H9 (cell line): Measurements from ENCODE around the gene OOSP3. TPM values are rescaled to one million over a fixed set of nuclear protein-coding genes. Genes with fewer than 3 reads are reported as not detected.

Experiments used
- DNase-seq: peaks from one replicate; pipeline ENCODE4 v3.0.0-alpha.2; 2017
- H2AFZ ChIP-seq: one replicate; pipeline ENCODE4 v1.6.1; 2013; ENCODE audit warnings: mild to moderate bottlenecking, low read length, control low read depth, moderate library complexity
- H2AK5ac ChIP-seq: 2 replicates; pipeline ENCODE4 v1.6.1; 2013; ENCODE audit warnings: low read length, control low read depth, mixed read lengths; ENCODE audit not compliant: insufficient read length
- H2BK120ac ChIP-seq: one replicate; pipeline ENCODE4 v1.6.1; 2013; ENCODE audit warnings: low read depth, mild to moderate bottlenecking, low read length, control low read depth, inconsistent platforms; ENCODE audit not compliant: poor library complexity, severe bottlenecking
- H2BK12ac ChIP-seq: 2 replicates; pipeline ENCODE4 v1.6.1; 2013; ENCODE audit warnings: low read length, control low read depth, mixed read lengths, low read depth; ENCODE audit not compliant: insufficient read length
- H2BK15ac ChIP-seq: 2 replicates; pipeline ENCODE4 v1.6.1; 2013; ENCODE audit warnings: low read depth, low read length, control low read depth
- H2BK20ac ChIP-seq: one replicate; pipeline ENCODE4 v1.6.1; 2013; ENCODE audit warnings: low read depth, mild to moderate bottlenecking, low read length, control low read depth, inconsistent platforms; ENCODE audit not compliant: poor library complexity, severe bottlenecking
- H2BK5ac ChIP-seq: 2 replicates; pipeline ENCODE4 v1.6.1; 2013; ENCODE audit warnings: low read length, control low read depth, mixed read lengths; ENCODE audit not compliant: insufficient read length
- H3K14ac ChIP-seq: 2 replicates; pipeline ENCODE4 v1.6.1; 2013; ENCODE audit warnings: low read length, control low read depth; ENCODE audit not compliant: insufficient read depth
- H3K18ac ChIP-seq: 2 replicates; pipeline ENCODE4 v1.6.1; 2013; ENCODE audit warnings: low read depth, mild to moderate bottlenecking, mixed read lengths, low read length, control low read depth; ENCODE audit not compliant: insufficient read length
- H3K23ac ChIP-seq: 2 replicates; pipeline ENCODE4 v1.6.1; 2013; ENCODE audit warnings: low read length, control low read depth, mixed read lengths, low read depth; ENCODE audit not compliant: insufficient read length
- H3K23me2 ChIP-seq: 2 replicates; pipeline ENCODE4 v1.6.1; 2013; ENCODE audit warnings: low read depth, mild to moderate bottlenecking, mixed read lengths, low read length, control low read depth; ENCODE audit not compliant: insufficient read length, poor library complexity, severe bottlenecking
- H3K27ac ChIP-seq: 2 replicates; pipeline ENCODE4 v1.5.1; 2013; ENCODE audit warnings: low read length, control low read depth, mixed read lengths, low read depth; ENCODE audit not compliant: insufficient read length
- H3K27me3 ChIP-seq: 2 replicates; pipeline ENCODE4 v1.6.1; 2013; ENCODE audit warnings: low read length, control low read depth, inconsistent platforms; ENCODE audit not compliant: insufficient read depth
- H3K4ac ChIP-seq: 2 replicates; pipeline ENCODE4 v1.6.1; 2013; ENCODE audit warnings: low read depth, mild to moderate bottlenecking, control low read depth, inconsistent platforms, low read length, moderate library complexity
- H3K4me1 ChIP-seq: 2 replicates; pipeline ENCODE4 v1.6.1; 2013; ENCODE audit warnings: low read length, control low read depth, inconsistent platforms; ENCODE audit not compliant: insufficient read depth
- H3K4me2 ChIP-seq: 2 replicates; pipeline ENCODE4 v1.6.1; 2013; ENCODE audit warnings: low read length, control low read depth, mixed read lengths; ENCODE audit not compliant: insufficient read length, insufficient read depth
- H3K56ac ChIP-seq: 2 replicates; pipeline ENCODE4 v1.6.1; 2013; ENCODE audit warnings: low read depth, mild to moderate bottlenecking, mixed read lengths, low read length, control low read depth; ENCODE audit not compliant: insufficient read length
- H3K79me1 ChIP-seq: 2 replicates; pipeline ENCODE4 v1.6.1; 2013; ENCODE audit warnings: low read depth, mild to moderate bottlenecking, moderate library complexity, low read length, control low read depth, inconsistent platforms; ENCODE audit not compliant: insufficient read depth, poor library complexity, severe bottlenecking
- H3K79me2 ChIP-seq: 2 replicates; pipeline ENCODE4 v1.6.1; 2013; ENCODE audit warnings: low read length, control low read depth, inconsistent platforms; ENCODE audit not compliant: insufficient read depth
- H3K9ac ChIP-seq: 2 replicates; pipeline ENCODE4 v1.6.1; 2013; ENCODE audit warnings: low read length, control low read depth, mixed read lengths; ENCODE audit not compliant: insufficient read length; ENCODE audit errors: extremely low read depth
- H3K9me3 ChIP-seq: one replicate; pipeline ENCODE4 v1.6.1; 2013; ENCODE audit warnings: low read depth, low read length, inconsistent platforms; ENCODE audit not compliant: control insufficient read depth
- H3T11ph ChIP-seq: one replicate; pipeline ENCODE4 v1.6.1; 2013; ENCODE audit warnings: mild to moderate bottlenecking, low read length, control low read depth, inconsistent platforms
- H4K20me1 ChIP-seq: one replicate; pipeline ENCODE4 v1.6.1; 2013; ENCODE audit not compliant: control insufficient read depth, insufficient read length, insufficient read depth
- H4K5ac ChIP-seq: 2 replicates; pipeline ENCODE4 v1.6.1; 2013; ENCODE audit warnings: low read depth, mild to moderate bottlenecking, mixed read lengths, low read length, control low read depth; ENCODE audit not compliant: insufficient read length
- H4K8ac ChIP-seq: replicated peaks from 2 replicates; pipeline ENCODE4 v1.6.1; 2013; ENCODE audit warnings: low read length, control low read depth, mixed read lengths, low read depth; ENCODE audit not compliant: insufficient read length
- H4K91ac ChIP-seq: 2 replicates; pipeline ENCODE4 v1.6.1; 2013; ENCODE audit warnings: low read depth, mild to moderate bottlenecking, moderate library complexity, mixed read lengths, low read length, control low read depth; ENCODE audit not compliant: insufficient read length
- H3K27ac Mint-ChIP-seq, 3 experiments: 2 replicates in 2 of 3; 3 replicates in 1 of 3; pipeline ENCODE4 v1.8.0; 2020 to 2021; ENCODE audit warnings: mixed read lengths in 3 of 3, mild to moderate bottlenecking in 1 of 3, moderate library complexity in 1 of 3
- H3K27me3 Mint-ChIP-seq: 2 replicates; pipeline ENCODE4 v1.8.0; 2021; ENCODE audit warnings: low read depth, mild to moderate bottlenecking, moderate library complexity, mixed read lengths
- H3K36me3 Mint-ChIP-seq, 3 experiments: 2 replicates in 2 of 3; 3 replicates in 1 of 3; pipeline ENCODE4 v1.8.0; 2020 to 2021; ENCODE audit warnings: low read depth in 3 of 3, mixed read lengths in 3 of 3; ENCODE audit not compliant: insufficient read depth in 1 of 3
- H3K4me1 Mint-ChIP-seq, 2 experiments: 2 replicates each; pipeline ENCODE4 v1.8.0; 2020; ENCODE audit warnings: mixed read lengths in 2 of 2
- H3K4me3 Mint-ChIP-seq, 2 experiments: 2 replicates in 1 of 2; 3 replicates in 1 of 2; pipeline ENCODE4 v1.8.0; 2020 to 2021; ENCODE audit warnings: mild to moderate bottlenecking in 2 of 2, mixed read lengths in 2 of 2, moderate library complexity in 1 of 2
- H3K9me3 Mint-ChIP-seq, 2 experiments: 2 replicates in 1 of 2; 3 replicates in 1 of 2; pipeline ENCODE4 v1.8.0; 2020; ENCODE audit warnings: mild to moderate bottlenecking in 2 of 2, mixed read lengths in 2 of 2, moderate library complexity in 1 of 2
- CTCF ChIP-seq: fragments of 200-600 bp; sonication (generic); conservative IDR thresholded peaks from 3 replicates; pipeline ENCODE4 v1.8.0; 2021; ENCODE audit warnings: antibody characterized with exemption, mild to moderate bottlenecking
- WGBS: extraction: QIAGEN DNeasy Blood & Tissue Kit; methylation state at CpG from one replicate; pipeline ENCODE4 v1.1.7; 2013; ENCODE audit warnings: missing lambda C conversion rate, low lambda C conversion rate, mixed read lengths; ENCODE audit not compliant: insufficient read length; ENCODE audit errors: extremely low coverage; 5-methylcytosine and 5-hydroxymethylcytosine counted together
- total RNA-seq: library from RNA; stranded (reverse); gene quantifications from 2 replicates; pipeline ENCODE4 v1.2.1, GENCODE V29; 2021

OOSP3 gene
- total RNA-seq, 1 experiment from 2014 or later = not detected

- Histone ChIP-seq H4K5ac (no peak overlapping the region), H4K91ac (no peak overlapping the region), H3K56ac (no peak overlapping the region), H4K8ac (no peak overlapping the region), H2AFZ (no peak overlapping the region), H4K20me1 (no peaks in the 10 kb centered on the region), H3K14ac (no peak overlapping the region), H2BK5ac (no peak overlapping the region), H3K18ac (no peak overlapping the region), H3K27ac (no peak overlapping the region), H3K9me3 (no peaks in the 10 kb centered on the region), H3K4ac (no peak overlapping the region), H2BK15ac (no peak overlapping the region), H2BK20ac (no peak overlapping the region), H3T11ph (no peak overlapping the region), H2BK120ac (no peak overlapping the region), H3K23me2 (no peaks in the 10 kb centered on the region), H3K4me1 (no peaks in the 10 kb centered on the region; the same call in 1 of the 2 replicates), H3K9ac (no peak overlapping the region), H3K4me2 (no peak overlapping the region), H2BK12ac (no peak overlapping the region), H3K27me3 (no peaks in the 10 kb centered on the region), H3K79me2 (no peaks in the 10 kb centered on the region), H3K23ac (no peak overlapping the region), H3K79me1 (no peaks in the 10 kb centered on the region), H2AK5ac (no peak overlapping the region)
- peaks cover 4 to 10% of the 10 kb centered on the region in 2 experiments for H3K9me3 Mint-ChIP-seq
- peaks cover 2% of the 10 kb centered on the region for H3K27me3 Mint-ChIP-seq
- no peaks in the 10 kb centered on the region for H3K4me1 Mint-ChIP-seq
- peak overlapping the region in 1 of 3 experiments; percentile 48; a peak in 1 of 7 replicates for H3K27ac Mint-ChIP-seq
- no peak for TF ChIP-seq CTCF
- H3K36me3 Mint-ChIP-seq = peaks cover 0 to 5% (median 0%) of the 10 kb centered on the region in 3 experiments; a peak in 4 of 7 replicates
- peak; percentile 41 for DNase-seq
- no peak overlapping the region for H3K4me3 Mint-ChIP-seq
- WGBS = 100% methylated on average over 1 of the region's 3 CpGs
Observed at GRCh38 chr11:59943997-59944714, 65.6 kb downstream of the OOSP3 start.
